ENCODE results near the gene SOWAHB. TPM values are rescaled to one million over a fixed set of nuclear protein-coding genes. Genes with fewer than 3 reads are reported as not detected.

SOWAHB gene
- total and polyA plus RNA-seq, 2 of the 8 experiments (the other 6 are each of a cell fraction or from before 2014, with no cell fraction given) = 0.15 to 0.65 TPM

GRCh38 chr4:76857074-76857409, 40.9 kb downstream of the SOWAHB start (continued):
- TF ChIP-seq KDM4A (IDR thresholded peaks at IDR 0.05; ENCODE audit: low read depth, low read length, severe bottlenecking) = no peak
- no peak for TF ChIP-seq SIN3A (conservative IDR thresholded peaks at IDR 0.05 in 1 of 2, IDR thresholded peaks at IDR 0.05 in 1 of 2; ENCODE audit: low read depth in 1 of 2, low read length in 2 of 2)
- no peak for TF ChIP-seq FOSL1 (IDR thresholded peaks at IDR 0.05; ENCODE audit: insufficient read depth, low read depth, low read length)
- TF ChIP-seq JUND (IDR thresholded peaks at IDR 0.05; ENCODE audit: low read length) = no peak
- no peak for TF ChIP-seq ZNF274 (IDR thresholded peaks at IDR 0.05; ENCODE audit: borderline replicate concordance, extremely low read depth, low read length)
- TF ChIP-seq BACH1 (IDR thresholded peaks at IDR 0.05; ENCODE audit: low read length) = no peak
- no peak for TF ChIP-seq USF2 (IDR thresholded peaks at IDR 0.05; ENCODE audit: low read length)
- no peak for TF ChIP-seq SAP30 (IDR thresholded peaks at IDR 0.05; ENCODE audit: insufficient read depth, insufficient replicate concordance, low read length)
- TF ChIP-seq CHD1 (IDR thresholded peaks at IDR 0.05; ENCODE audit: low read depth, low read length) = no peak

All from H1 (cell line).